GM12878 (cell line): ENCODE results near the gene RGP1.

ENCODE experiments used
- CEBPB ChIP-seq, 2 experiments: fragments of 150-350 bp in 1 of 2; IDR thresholded peaks; 2 replicates each; pipeline ENCODE4 v1.6.1; 2012 to 2014; ENCODE audit warnings: low read depth in 2 of 2, low read length in 2 of 2, borderline replicate concordance in 1 of 2, inconsistent platforms in 1 of 2
- CHD2 ChIP-seq: IDR thresholded peaks from 2 replicates; pipeline ENCODE4 v1.6.1; 2011; ENCODE audit warnings: low read depth, low read length, improper control_type of control experiment, borderline replicate concordance
- CTCF ChIP-seq, 3 experiments: IDR thresholded peaks in 2 of 3; conservative IDR thresholded peaks in 1 of 3; 2 replicates each; pipeline ENCODE4 v1.5.1; 2011; ENCODE audit warnings: low read depth in 3 of 3, low read length in 3 of 3, mild to moderate bottlenecking in 3 of 3, control low read depth in 2 of 3, moderate library complexity in 2 of 3, inconsistent platforms in 1 of 3, mixed read lengths in 1 of 3; ENCODE audit not compliant: control insufficient read depth in 2 of 3, insufficient read depth in 1 of 3; ENCODE audit errors: extremely low read depth in 1 of 3
- EGR1 ChIP-seq, 2 experiments: IDR thresholded peaks; 1 replicate in 1 of 2; 2 replicates in 1 of 2; pipeline ENCODE4 v1.6.1; 2011 to 2012; ENCODE audit warnings: low read depth in 2 of 2, low read length in 2 of 2, borderline replicate concordance in 1 of 2, mild to moderate bottlenecking in 1 of 2, moderate library complexity in 1 of 2
- GABPA ChIP-seq: IDR thresholded peaks from 2 replicates; pipeline ENCODE4 v1.6.1; 2014; ENCODE audit warnings: antibody characterized with exemption, low read depth, mild to moderate bottlenecking, inconsistent platforms
- JUND ChIP-seq: IDR thresholded peaks from 2 replicates; pipeline ENCODE4 v1.6.1; 2012; ENCODE audit warnings: low read depth, mild to moderate bottlenecking, low read length, improper control_type of control experiment, moderate library complexity
- MTA3 ChIP-seq: IDR thresholded peaks from 2 replicates; pipeline ENCODE4 v1.6.1; 2012; ENCODE audit warnings: low read length, inconsistent platforms, borderline replicate concordance
- POLR2A ChIP-seq: IDR thresholded peaks from 2 replicates; pipeline ENCODE4 v1.6.1; 2011; ENCODE audit warnings: low read depth, mild to moderate bottlenecking, low read length
- RELA ChIP-seq: fragments of 450-650 bp; IDR thresholded peaks from 2 replicates; pipeline ENCODE4 v1.8.0; 2014; ENCODE audit warnings: borderline replicate concordance; ENCODE audit not compliant: partially characterized antibody
- YY1 ChIP-seq: IDR thresholded peaks from 2 replicates; pipeline ENCODE4 v1.6.1; 2011; ENCODE audit warnings: low read depth, mild to moderate bottlenecking, low read length
- ZNF217 ChIP-seq: fragments of 450-650 bp; IDR thresholded peaks from 2 replicates; pipeline ENCODE4 v1.6.1; 2017; ENCODE audit warnings: antibody characterized with exemption, mild to moderate bottlenecking

- TF ChIP-seq YY1: no peak
- TF ChIP-seq MTA3: no peak
- no peak for TF ChIP-seq CTCF (IDR thresholded peaks at IDR 0.05 in 2 of 3, conservative IDR thresholded peaks at IDR 0.05 in 1 of 3; ENCODE audit: control insufficient read depth in 2 of 3, extremely low read depth in 1 of 3, insufficient read depth in 1 of 3, low read depth in 3 of 3, low read length in 3 of 3)
- no peak for TF ChIP-seq GABPA
- TF ChIP-seq RELA: no peak
- TF ChIP-seq ZNF217: no peak
- no peak for TF ChIP-seq CHD2
- no peak for TF ChIP-seq POLR2A
- TF ChIP-seq EGR1 (IDR thresholded peaks at IDR 0.05; ENCODE audit: borderline replicate concordance in 1 of 2, low read depth in 2 of 2, low read length in 2 of 2): no peak
- no peak for TF ChIP-seq CEBPB (IDR thresholded peaks at IDR 0.05; ENCODE audit: borderline replicate concordance in 1 of 2, low read depth in 2 of 2, low read length in 2 of 2)
- TF ChIP-seq JUND: no peak
Observed at GRCh38 chr9:35705836-35706430, 43.2 kb upstream of the RGP1 start.
